Cardiac fibroblast (primary cell): Measurements from ENCODE around the gene SYPL1.

Experiments used
- DNase-seq, 2 donors: peaks; one replicate each; pipeline versions ENCODE4 v3.0.0 to v3.0.0-alpha.2; 2010; ENCODE audit warnings: low read depth in 2 of 2
- H3K4me3 ChIP-seq, 2 donors: replicated peaks in 1 of 2; 1 replicate in 1 of 2; 2 replicates in 1 of 2; pipeline ENCODE4 v1.5.1; 2011; ENCODE audit warnings: low read depth in 2 of 2, low read length in 2 of 2, mild to moderate bottlenecking in 2 of 2, moderate library complexity in 1 of 2
- TF ChIP-seq, protein P1 (sequence below): IDR thresholded peaks from one replicate; pipeline ENCODE4 v1.5.1; 2011; ENCODE audit warnings: low read depth, mild to moderate bottlenecking, low read length, inconsistent platforms

Gene SYPL1

DNA sequence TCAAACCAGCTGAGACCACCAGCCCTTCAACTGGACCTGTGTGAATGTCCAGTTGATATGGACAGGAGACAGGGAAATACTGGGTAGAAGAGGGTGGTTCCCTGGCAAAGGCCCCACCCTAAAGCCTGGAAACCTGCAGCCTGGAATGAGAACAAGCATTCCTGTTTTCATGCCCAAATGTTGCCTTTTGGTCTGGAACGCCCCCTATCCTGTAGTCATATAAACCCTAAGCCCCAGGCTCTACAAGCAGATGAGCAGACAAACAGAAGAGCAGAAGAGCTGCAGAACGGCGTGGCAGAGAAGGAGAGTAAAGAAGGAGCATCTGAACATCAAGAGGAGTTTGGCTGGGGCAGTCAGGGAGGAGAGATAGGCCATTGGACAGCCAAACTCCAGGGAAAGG is 38.4 kb downstream of the SYPL1 start:
- DNase-seq, result no peak
- H3K4me3 ChIP-seq, result no peak overlapping the region
- TF ChIP-seq, protein P1, sequence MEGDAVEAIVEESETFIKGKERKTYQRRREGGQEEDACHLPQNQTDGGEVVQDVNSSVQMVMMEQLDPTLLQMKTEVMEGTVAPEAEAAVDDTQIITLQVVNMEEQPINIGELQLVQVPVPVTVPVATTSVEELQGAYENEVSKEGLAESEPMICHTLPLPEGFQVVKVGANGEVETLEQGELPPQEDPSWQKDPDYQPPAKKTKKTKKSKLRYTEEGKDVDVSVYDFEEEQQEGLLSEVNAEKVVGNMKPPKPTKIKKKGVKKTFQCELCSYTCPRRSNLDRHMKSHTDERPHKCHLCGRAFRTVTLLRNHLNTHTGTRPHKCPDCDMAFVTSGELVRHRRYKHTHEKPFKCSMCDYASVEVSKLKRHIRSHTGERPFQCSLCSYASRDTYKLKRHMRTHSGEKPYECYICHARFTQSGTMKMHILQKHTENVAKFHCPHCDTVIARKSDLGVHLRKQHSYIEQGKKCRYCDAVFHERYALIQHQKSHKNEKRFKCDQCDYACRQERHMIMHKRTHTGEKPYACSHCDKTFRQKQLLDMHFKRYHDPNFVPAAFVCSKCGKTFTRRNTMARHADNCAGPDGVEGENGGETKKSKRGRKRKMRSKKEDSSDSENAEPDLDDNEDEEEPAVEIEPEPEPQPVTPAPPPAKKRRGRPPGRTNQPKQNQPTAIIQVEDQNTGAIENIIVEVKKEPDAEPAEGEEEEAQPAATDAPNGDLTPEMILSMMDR, result no peak

DNA sequence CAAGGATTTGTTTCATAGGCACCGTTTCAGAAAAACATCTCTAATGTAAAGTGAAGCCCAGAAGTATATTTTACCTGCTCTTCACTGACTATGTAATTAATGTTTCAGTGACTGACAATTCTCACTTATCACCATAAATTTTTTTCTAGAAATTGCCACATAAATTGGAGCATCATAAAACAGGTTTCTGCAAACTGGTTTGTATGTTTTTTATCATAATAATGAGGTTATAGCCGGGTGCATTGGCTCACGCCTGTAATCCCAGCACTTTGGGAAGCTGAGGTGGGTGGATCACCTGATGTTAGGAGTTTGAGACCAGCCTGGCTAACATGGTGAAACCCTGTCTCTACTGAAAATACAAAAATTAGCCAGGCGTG is 39.4 kb downstream of the SYPL1 start:
- H3K4me3 ChIP-seq, result no peak overlapping the region
- DNase-seq, result no peak
- TF ChIP-seq, protein P1, result no peak

DNA sequence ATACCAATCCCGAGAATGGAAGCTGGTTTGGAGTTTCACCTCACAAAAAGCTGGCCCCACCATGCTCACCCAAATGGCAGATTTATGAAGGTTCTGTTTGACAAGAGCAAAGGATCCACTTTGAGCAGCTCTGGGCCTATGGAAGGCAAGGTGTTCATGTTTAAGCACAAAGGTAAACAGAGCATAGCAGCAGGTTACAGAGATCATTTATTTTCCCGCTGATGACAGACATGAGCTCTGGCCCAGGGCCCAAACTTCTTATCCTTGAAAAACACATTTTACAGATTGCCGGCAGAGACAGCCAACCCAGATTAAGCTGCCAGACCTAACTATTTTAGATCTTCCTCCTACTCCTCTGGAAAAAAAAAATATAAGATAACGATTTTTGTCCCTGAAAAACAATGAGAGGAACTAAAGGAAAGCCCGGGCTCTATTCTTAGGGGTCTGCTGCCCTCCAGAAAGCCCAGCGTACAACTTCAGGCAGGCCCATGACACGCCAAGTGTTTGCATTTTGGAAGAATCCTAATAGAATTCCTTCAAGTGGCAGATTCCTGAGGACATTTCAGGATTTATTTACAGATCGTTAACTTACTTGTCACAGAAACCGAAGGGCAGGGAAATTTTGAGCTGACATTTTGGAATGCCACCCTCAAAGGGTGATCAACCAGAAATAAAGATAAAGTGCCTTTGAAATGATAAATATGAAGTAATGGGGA is 40.0 kb downstream of the SYPL1 start:
- peak in 1 of 2 donors; percentile 35 for DNase-seq
- TF ChIP-seq, protein P1, result no peak
- no peak overlapping the region for H3K4me3 ChIP-seq

DNA sequence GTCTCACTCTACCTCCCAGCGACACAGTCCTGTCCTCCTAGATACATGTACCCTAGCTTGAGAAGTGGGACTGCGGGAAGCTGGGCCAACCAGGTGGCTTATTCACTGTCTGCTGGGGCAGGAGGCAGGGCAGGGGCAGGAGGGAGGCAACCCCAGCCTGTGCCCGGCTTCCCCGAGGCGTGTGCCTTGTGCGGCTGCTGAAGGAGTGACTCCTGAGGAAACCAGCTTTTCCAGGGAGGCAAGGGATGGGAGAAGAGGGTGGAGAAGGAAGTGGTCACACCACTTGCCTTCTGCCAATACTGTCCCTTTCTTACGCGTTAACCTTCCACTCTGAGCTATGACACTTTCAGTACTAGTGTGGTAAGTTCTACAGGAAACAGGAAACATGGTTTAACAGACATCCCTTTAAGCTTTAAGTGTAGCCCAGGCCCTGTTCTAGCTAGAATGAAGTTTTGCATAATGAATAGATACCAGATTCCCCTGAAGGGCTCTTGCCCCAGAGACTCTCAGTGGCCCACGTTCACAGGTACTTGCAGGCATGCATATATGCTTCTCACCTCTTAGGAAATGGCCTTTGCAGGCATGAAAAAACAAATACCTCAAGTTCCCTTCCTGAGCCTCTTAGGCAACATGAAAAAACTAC is 40.6 kb downstream of the SYPL1 start:
- no peak overlapping the region for H3K4me3 ChIP-seq
- TF ChIP-seq, protein P1, result no peak
- peak in 1 of 2 donors; percentile 25 for DNase-seq

DNA sequence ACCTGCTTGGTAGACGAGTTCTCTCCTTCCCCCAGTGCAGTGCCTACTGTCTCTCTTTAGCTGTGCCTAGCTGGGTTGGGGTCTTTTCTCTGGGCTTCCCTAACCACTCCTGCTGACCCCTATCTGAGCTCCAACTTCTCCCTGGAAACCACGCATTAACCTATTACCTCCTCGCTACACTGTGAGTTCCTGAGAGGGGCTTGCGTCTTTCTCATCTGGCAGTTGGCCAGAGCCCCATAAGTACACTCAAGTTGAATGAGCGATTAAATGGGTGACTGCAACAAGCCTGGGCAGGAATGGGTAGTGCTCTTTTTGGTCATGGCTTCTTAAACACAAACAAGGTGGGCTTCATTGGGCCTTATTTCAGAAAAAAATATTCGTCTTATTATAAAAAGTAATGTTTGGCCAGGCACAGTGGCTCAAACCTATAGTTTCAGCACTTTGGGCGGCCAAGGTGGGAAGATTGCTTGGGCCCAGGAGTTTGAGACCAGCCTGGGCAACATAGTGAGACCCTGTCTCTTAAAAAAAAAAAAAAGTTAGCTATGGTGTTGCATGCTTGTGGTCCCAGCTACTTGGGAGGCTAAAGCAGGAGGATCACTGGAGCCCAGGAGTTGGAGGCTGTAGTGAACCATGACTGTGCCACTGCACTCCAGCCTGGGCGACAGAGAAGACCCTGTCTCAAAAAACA is 41.4 kb downstream of the SYPL1 start:
- no peak for DNase-seq
- no peak overlapping the region for H3K4me3 ChIP-seq
- TF ChIP-seq, protein P1, result no peak

DNA sequence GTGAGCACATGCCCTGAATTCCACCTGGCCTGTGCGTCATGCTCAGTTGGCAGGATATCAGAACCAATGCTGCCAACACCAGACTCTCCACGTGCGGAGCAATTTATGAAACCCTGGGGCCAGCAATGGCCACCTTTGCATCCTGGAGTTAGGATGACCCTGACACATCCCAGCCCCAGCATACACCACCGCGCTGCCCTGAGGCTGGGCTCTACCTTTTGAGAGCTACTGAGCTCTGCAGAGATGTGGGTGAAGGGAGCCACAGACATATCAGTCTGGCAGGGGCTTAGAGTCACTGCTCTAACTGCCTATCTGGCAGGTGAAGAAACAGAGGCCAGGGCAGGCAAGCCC is 41.9 kb downstream of the SYPL1 start:
- TF ChIP-seq, protein P1, result no peak
- H3K4me3 ChIP-seq, result no peak overlapping the region
- no peak for DNase-seq
